IMR-90 (cell line): ENCODE measurements around the gene USP31. TPM values are rescaled to one million over a fixed set of nuclear protein-coding genes. Genes with fewer than 3 reads are reported as not detected.

Experiments used
- ATAC-seq: fragments of 200-7000 bp; cut with Tn5 transposase; 2 replicates; pipeline ENCODE4 v1.9.1; 2020; ENCODE audit warnings: low read depth, mild to moderate bottlenecking, moderate library complexity
- BruUV-seq: library from RNA; stranded (reverse); fragments of 400-500 nt; replicated peaks from 2 replicates; lab custom pipeline; 2021; lab: Mats Ljungman, UMichigan
- CTCF ChIA-PET: fragments of 300-600 bp; formaldehyde crosslinking; extraction: SDS; loops from one replicate; lab custom pipeline; 2021; ENCODE audit warnings: antibody characterized with exemption; lab: Yijun Ruan, JAX
- POLR2A ChIA-PET: fragments of 300-600 bp; sonication (Branson Sonifier 250); formaldehyde crosslinking; loops from one replicate; lab custom pipeline; 2022; ENCODE audit warnings: antibody characterized with exemption; ENCODE audit not compliant: unreplicated experiment; lab: Charles Lee
- DNase-seq: peaks from one replicate; pipeline ENCODE4 v3.0.0; 2013
- H2AFZ ChIP-seq: replicated peaks from 2 replicates; pipeline ENCODE3; 2013; ENCODE audit warnings: low read length, mild to moderate bottlenecking; ENCODE audit not compliant: poor library complexity
- H2AK5ac ChIP-seq: 2 replicates; pipeline ENCODE4 v1.6.1; 2013; ENCODE audit warnings: low read depth, low read length, inconsistent platforms
- H2AK9ac ChIP-seq: replicated peaks from 2 replicates; pipeline ENCODE3; 2013; ENCODE audit warnings: mild to moderate bottlenecking, low read depth, low read length, moderate library complexity; ENCODE audit not compliant: poor library complexity
- H2BK120ac ChIP-seq: 2 replicates; pipeline ENCODE4 v1.6.1; 2013; ENCODE audit warnings: low read depth, low read length, inconsistent platforms
- H2BK15ac ChIP-seq: 3 replicates; pipeline ENCODE4 v1.6.1; 2013; ENCODE audit warnings: low read depth, low read length, inconsistent platforms
- H2BK20ac ChIP-seq: 2 replicates; pipeline ENCODE4 v1.6.1; 2013; ENCODE audit warnings: low read depth, mild to moderate bottlenecking, inconsistent platforms, low read length, moderate library complexity
- H2BK5ac ChIP-seq: 2 replicates; pipeline ENCODE4 v1.6.1; 2013; ENCODE audit warnings: mild to moderate bottlenecking, low read depth, low read length, inconsistent platforms; ENCODE audit not compliant: poor library complexity, severe bottlenecking
- H3K14ac ChIP-seq: replicated peaks from 2 replicates; pipeline ENCODE4 v1.6.1; 2013; ENCODE audit warnings: low read depth, low read length, inconsistent platforms
- H3K18ac ChIP-seq: 2 replicates; pipeline ENCODE4 v1.6.1; 2013; ENCODE audit warnings: low read depth, low read length, control low read depth
- H3K23ac ChIP-seq: 2 replicates; pipeline ENCODE4 v1.6.1; 2013; ENCODE audit warnings: low read depth, low read length, inconsistent platforms
- H3K27ac ChIP-seq: 2 replicates; pipeline ENCODE4 v1.5.1; 2013; ENCODE audit warnings: mild to moderate bottlenecking, control low read depth, low read length; ENCODE audit not compliant: insufficient read depth
- H3K27me3 ChIP-seq: 2 replicates; pipeline ENCODE4 v1.6.1; 2013; ENCODE audit warnings: low read length; ENCODE audit not compliant: control insufficient read depth, insufficient read depth
- H3K36me3 ChIP-seq: 2 replicates; pipeline ENCODE4 v1.6.1; 2013; ENCODE audit warnings: low read length, mixed read lengths; ENCODE audit not compliant: control insufficient read depth, insufficient read depth
- H3K4ac ChIP-seq: 2 replicates; pipeline ENCODE4 v1.6.1; 2013; ENCODE audit warnings: low read depth, low read length, inconsistent platforms
- H3K4me1 ChIP-seq: 2 replicates; pipeline ENCODE4 v1.6.1; 2013; ENCODE audit warnings: low read length, mixed read lengths; ENCODE audit not compliant: control insufficient read depth, insufficient read depth
- H3K4me2 ChIP-seq: 2 replicates; pipeline ENCODE4 v1.6.1; 2013; ENCODE audit warnings: low read depth, mild to moderate bottlenecking, control low read depth, low read length, moderate library complexity
- H3K4me3 ChIP-seq: 2 replicates; pipeline ENCODE4 v1.5.1; 2013; ENCODE audit warnings: low read depth, mild to moderate bottlenecking, control low read depth, low read length, moderate library complexity; ENCODE audit not compliant: insufficient read depth
- H3K56ac ChIP-seq: 2 replicates; pipeline ENCODE4 v1.6.1; 2013; ENCODE audit warnings: low read length, inconsistent platforms; ENCODE audit not compliant: insufficient read depth; ENCODE audit errors: extremely low read depth
- H3K79me1 ChIP-seq, 2 experiments: 2 replicates each; pipeline ENCODE4 v1.6.1; 2013; ENCODE audit warnings: low read length in 2 of 2, inconsistent platforms in 1 of 2, low read depth in 1 of 2
- H3K9ac ChIP-seq: 2 replicates; pipeline ENCODE4 v1.6.1; 2013; ENCODE audit warnings: low read depth, low read length, control low read depth
- H3K9me1 ChIP-seq: 2 replicates; pipeline ENCODE4 v1.6.1; 2013; ENCODE audit warnings: low read length, inconsistent platforms; ENCODE audit not compliant: insufficient read depth
- H3K9me3 ChIP-seq: 2 replicates; pipeline ENCODE4 v1.6.1; 2013; ENCODE audit warnings: low read length; ENCODE audit not compliant: control insufficient read depth, insufficient read depth
- H4K20me1 ChIP-seq: 2 replicates; pipeline ENCODE4 v1.6.1; 2013; ENCODE audit warnings: low read length, inconsistent platforms; ENCODE audit not compliant: insufficient read depth
- H4K5ac ChIP-seq: 2 replicates; pipeline ENCODE4 v1.6.1; 2013; ENCODE audit warnings: mild to moderate bottlenecking, low read depth, low read length, control low read depth
- H4K8ac ChIP-seq, 2 experiments: 2 replicates each; pipeline ENCODE4 v1.6.1; 2013; ENCODE audit warnings: low read depth in 2 of 2, low read length in 2 of 2, control low read depth in 1 of 2, inconsistent platforms in 1 of 2
- H4K91ac ChIP-seq: 2 replicates; pipeline ENCODE4 v1.6.1; 2013; ENCODE audit warnings: low read depth, low read length, inconsistent platforms; ENCODE audit not compliant: insufficient read depth
- BHLHE40 ChIP-seq: fragments of 150-350 bp; IDR thresholded peaks from 2 replicates; pipeline ENCODE4 v1.6.1; 2016; ENCODE audit warnings: mild to moderate bottlenecking, low read depth, low read length
- CEBPB ChIP-seq: IDR thresholded peaks from 2 replicates; pipeline ENCODE4 v1.6.1; 2012; ENCODE audit warnings: low read depth, low read length, improper control_type of control experiment
- CHD1 ChIP-seq: IDR thresholded peaks from 2 replicates; pipeline ENCODE4 v1.6.1; 2012; ENCODE audit warnings: low read depth, low read length, improper control_type of control experiment
- FOS ChIP-seq: fragments of 150-350 bp; IDR thresholded peaks from 2 replicates; pipeline ENCODE4 v1.6.1; 2016; ENCODE audit warnings: low read depth, low read length
- MAFK ChIP-seq: IDR thresholded peaks from 2 replicates; pipeline ENCODE4 v1.6.1; 2012; ENCODE audit warnings: low read depth, low read length, improper control_type of control experiment
- MAZ ChIP-seq: IDR thresholded peaks from 2 replicates; pipeline ENCODE4 v1.6.1; 2012; ENCODE audit warnings: low read depth, mild to moderate bottlenecking, low read length, improper control_type of control experiment, moderate library complexity, borderline replicate concordance
- MXI1 ChIP-seq: IDR thresholded peaks from 2 replicates; pipeline ENCODE4 v1.6.1; 2012; ENCODE audit warnings: low read depth, mild to moderate bottlenecking, low read length, moderate library complexity, borderline replicate concordance
- NFE2L2 ChIP-seq: fragments of 150-350 bp; IDR thresholded peaks from 2 replicates; pipeline ENCODE4 v1.6.1; 2016; ENCODE audit warnings: low read depth, mild to moderate bottlenecking, low read length
- POLR2A ChIP-seq: IDR thresholded peaks from 2 replicates; pipeline ENCODE4 v1.6.1; 2012; ENCODE audit warnings: mild to moderate bottlenecking, low read depth, low read length
- RAD21 ChIP-seq: IDR thresholded peaks from 2 replicates; pipeline ENCODE4 v1.6.1; 2012; ENCODE audit warnings: low read length, improper control_type of control experiment
- RCOR1 ChIP-seq: IDR thresholded peaks from 2 replicates; pipeline ENCODE4 v1.6.1; 2012; ENCODE audit warnings: mild to moderate bottlenecking, low read length, improper control_type of control experiment; ENCODE audit not compliant: insufficient replicate concordance
- RFX5 ChIP-seq: IDR thresholded peaks from 2 replicates; pipeline ENCODE4 v1.8.0; 2012; ENCODE audit warnings: low read depth, mild to moderate bottlenecking, low read length, moderate library complexity
- SMC3 ChIP-seq: fragments of 150-350 bp; IDR thresholded peaks from 2 replicates; pipeline ENCODE4 v1.6.1; 2016; ENCODE audit warnings: low read depth, mild to moderate bottlenecking, antibody characterized with exemption, low read length, moderate library complexity
- WGBS, 2 experiments: methylation state at CpG; one replicate each; pipeline versions ENCODE4 v1.1.5 to v1.1.7; 2013; ENCODE audit warnings: missing lambda C conversion rate in 2 of 2; ENCODE audit not compliant: insufficient read length in 1 of 2; ENCODE audit errors: extremely low coverage in 2 of 2; 5-methylcytosine and 5-hydroxymethylcytosine counted together
- dilution Hi-C: fragments of 300-500 bp; cut with HindIII; formaldehyde crosslinking; loops from one replicate; pipeline ENCODE4 v1.14.3; 2018; ENCODE audit warnings: low sequenced_read_pairs; ENCODE audit not compliant: unreplicated experiment
- in situ Hi-C: fragments of 300-500 bp; cut with MboI; formaldehyde crosslinking; loops from 3 replicates; pipeline ENCODE4 v1.14.3; 2019; ENCODE audit warnings: low sequenced_read_pairs, inconsistent platforms, mixed read lengths
- intact Hi-C: fragments of 100-400 bp; cut with micrococcal nuclease; formaldehyde crosslinking; loops from 2 replicates; pipeline ENCODE4 v1.10.0; 2022
- polyA plus RNA-seq, 3 experiments: library from polyadenylated mRNA; depleted of rRNA; stranded (reverse); fragments of >200 nt; gene quantifications; 2 replicates each; pipeline ENCODE4 v1.2.3, GENCODE V29; 2012; ENCODE audit warnings: low replicate concordance in 1 of 3
- total RNA-seq: library from RNA; depleted of rRNA; stranded (reverse); fragments of >200 nt; gene quantifications from 2 replicates; pipeline ENCODE4 v1.2.3, GENCODE V29; 2012
- TF ChIP-seq, protein P1 (sequence below): conservative IDR thresholded peaks from 2 replicates; pipeline ENCODE4 v1.5.1; 2012; ENCODE audit warnings: mild to moderate bottlenecking, low read depth, low read length, improper control_type of control experiment
- TF ChIP-seq, protein P2 (sequence below): fragments of 150-350 bp; IDR thresholded peaks from 2 replicates; pipeline ENCODE4 v1.6.1; 2016; ENCODE audit warnings: low read depth, mild to moderate bottlenecking, low read length, moderate library complexity, borderline replicate concordance
- TF ChIP-seq, protein P3 (sequence below): fragments of 150-350 bp; IDR thresholded peaks from 2 replicates; pipeline ENCODE4 v1.6.1; 2017; ENCODE audit warnings: mild to moderate bottlenecking, antibody characterized with exemption, low read length, low read depth

Gene USP31
- total and polyA plus RNA-seq, 2 of the 4 experiments (the other 2 are of a cell fraction), result 2.9 to 3.4 TPM

DNA sequence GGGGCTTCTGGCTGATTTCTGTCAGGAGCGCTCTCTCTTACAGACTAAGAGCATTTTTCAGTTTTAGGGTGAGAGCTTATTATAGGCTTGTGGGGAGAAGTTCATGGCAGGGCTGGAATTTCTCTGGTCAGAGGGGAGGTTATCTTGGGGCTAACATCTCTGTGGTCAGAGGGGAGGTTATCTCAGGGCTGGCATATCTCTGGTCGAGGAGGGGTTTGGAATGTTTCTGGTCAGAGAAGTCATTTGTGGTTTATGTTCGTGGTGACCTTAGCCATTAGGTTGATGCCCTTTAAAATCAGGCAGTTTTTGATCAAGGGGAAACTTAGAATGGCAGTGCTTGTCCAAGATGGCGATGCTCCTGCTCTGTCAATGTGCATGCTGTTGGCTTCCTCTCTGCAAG, 10.8 kb upstream of the USP31 start:
- TF ChIP-seq MAZ (no peak), NFE2L2 (no peak), RFX5 (no peak), FOS (no peak), SMC3 (no peak), MXI1 (no peak), BHLHE40 (no peak), CHD1 (no peak), MAFK (no peak), RCOR1 (no peak), POLR2A (no peak), RAD21 (no peak), CEBPB (no peak)
- TF ChIP-seq, protein P1, sequence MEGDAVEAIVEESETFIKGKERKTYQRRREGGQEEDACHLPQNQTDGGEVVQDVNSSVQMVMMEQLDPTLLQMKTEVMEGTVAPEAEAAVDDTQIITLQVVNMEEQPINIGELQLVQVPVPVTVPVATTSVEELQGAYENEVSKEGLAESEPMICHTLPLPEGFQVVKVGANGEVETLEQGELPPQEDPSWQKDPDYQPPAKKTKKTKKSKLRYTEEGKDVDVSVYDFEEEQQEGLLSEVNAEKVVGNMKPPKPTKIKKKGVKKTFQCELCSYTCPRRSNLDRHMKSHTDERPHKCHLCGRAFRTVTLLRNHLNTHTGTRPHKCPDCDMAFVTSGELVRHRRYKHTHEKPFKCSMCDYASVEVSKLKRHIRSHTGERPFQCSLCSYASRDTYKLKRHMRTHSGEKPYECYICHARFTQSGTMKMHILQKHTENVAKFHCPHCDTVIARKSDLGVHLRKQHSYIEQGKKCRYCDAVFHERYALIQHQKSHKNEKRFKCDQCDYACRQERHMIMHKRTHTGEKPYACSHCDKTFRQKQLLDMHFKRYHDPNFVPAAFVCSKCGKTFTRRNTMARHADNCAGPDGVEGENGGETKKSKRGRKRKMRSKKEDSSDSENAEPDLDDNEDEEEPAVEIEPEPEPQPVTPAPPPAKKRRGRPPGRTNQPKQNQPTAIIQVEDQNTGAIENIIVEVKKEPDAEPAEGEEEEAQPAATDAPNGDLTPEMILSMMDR, result no peak
- TF ChIP-seq, protein P2, sequence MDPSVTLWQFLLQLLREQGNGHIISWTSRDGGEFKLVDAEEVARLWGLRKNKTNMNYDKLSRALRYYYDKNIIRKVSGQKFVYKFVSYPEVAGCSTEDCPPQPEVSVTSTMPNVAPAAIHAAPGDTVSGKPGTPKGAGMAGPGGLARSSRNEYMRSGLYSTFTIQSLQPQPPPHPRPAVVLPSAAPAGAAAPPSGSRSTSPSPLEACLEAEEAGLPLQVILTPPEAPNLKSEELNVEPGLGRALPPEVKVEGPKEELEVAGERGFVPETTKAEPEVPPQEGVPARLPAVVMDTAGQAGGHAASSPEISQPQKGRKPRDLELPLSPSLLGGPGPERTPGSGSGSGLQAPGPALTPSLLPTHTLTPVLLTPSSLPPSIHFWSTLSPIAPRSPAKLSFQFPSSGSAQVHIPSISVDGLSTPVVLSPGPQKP, result no peak
- TF ChIP-seq, protein P3, sequence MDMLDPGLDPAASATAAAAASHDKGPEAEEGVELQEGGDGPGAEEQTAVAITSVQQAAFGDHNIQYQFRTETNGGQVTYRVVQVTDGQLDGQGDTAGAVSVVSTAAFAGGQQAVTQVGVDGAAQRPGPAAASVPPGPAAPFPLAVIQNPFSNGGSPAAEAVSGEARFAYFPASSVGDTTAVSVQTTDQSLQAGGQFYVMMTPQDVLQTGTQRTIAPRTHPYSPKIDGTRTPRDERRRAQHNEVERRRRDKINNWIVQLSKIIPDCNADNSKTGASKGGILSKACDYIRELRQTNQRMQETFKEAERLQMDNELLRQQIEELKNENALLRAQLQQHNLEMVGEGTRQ, result no peak
- 40% methylated on average over 1 of the region's 4 CpGs; no CpG with 5 or more reads in 1 of the 2 experiments for WGBS, 2 experiments
- Histone ChIP-seq H2AK9ac (no peak overlapping the region), H3K23ac (no peak overlapping the region), H3K9me1 (no peaks in the 10 kb centered on the region), H2AFZ (no peak overlapping the region), H3K9me3 (no peaks in the 10 kb centered on the region), H2BK120ac (no peak overlapping the region), H3K18ac (no peak overlapping the region), H3K4me1 (no peaks in the 10 kb centered on the region), H4K8ac (no peak overlapping the region), H3K36me3 (no peaks in the 10 kb centered on the region), H4K91ac (no peak overlapping the region), H2BK15ac (no peak overlapping the region), H2BK5ac (no peak overlapping the region), H3K27me3 (peaks cover 4% of the 10 kb centered on the region), H2BK20ac (no peak overlapping the region), H2AK5ac (no peak overlapping the region), H3K27ac (no peak overlapping the region), H3K79me1 (no peaks in the 10 kb centered on the region), H3K4ac (no peak overlapping the region), H4K5ac (no peak overlapping the region), H3K56ac (no peak overlapping the region), H3K9ac (no peak overlapping the region), H4K20me1 (no peaks in the 10 kb centered on the region), H3K14ac (no peak overlapping the region), H3K4me3 (no peak overlapping the region), H3K4me2 (no peak overlapping the region)
- intact Hi-C loops (no loop called here), dilution Hi-C loops (no loop called here), in situ Hi-C loops (no loop called here)
- ChIA-PET CTCF (no interaction called here), POLR2A (no interaction called here)
- DNase-seq (no peak), ATAC-seq (no peak)
- BruUV-seq, result no TSS peak
